ENCODE measurements around the gene DRD2.

DNA sequence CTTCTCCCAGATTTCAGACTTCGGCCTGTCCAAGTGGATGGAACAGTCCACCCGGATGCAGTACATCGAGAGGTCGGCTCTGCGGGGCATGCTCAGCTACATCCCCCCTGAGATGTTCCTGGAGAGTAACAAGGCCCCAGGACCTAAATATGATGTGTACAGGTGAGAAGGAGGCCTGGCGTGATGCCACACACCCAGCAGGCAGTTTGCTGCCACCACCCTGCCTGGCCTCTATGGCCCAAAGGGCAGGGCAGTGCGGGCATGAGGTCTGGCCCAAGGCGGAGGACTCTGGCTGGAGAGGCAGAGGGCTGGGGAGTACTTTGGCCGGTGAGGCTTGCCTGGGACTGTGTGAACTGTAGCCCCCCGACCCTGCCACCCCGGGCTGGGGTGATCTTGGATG is 80.3 kb downstream of the DRD2 start:
- TF ChIP-seq, protein P1, sequence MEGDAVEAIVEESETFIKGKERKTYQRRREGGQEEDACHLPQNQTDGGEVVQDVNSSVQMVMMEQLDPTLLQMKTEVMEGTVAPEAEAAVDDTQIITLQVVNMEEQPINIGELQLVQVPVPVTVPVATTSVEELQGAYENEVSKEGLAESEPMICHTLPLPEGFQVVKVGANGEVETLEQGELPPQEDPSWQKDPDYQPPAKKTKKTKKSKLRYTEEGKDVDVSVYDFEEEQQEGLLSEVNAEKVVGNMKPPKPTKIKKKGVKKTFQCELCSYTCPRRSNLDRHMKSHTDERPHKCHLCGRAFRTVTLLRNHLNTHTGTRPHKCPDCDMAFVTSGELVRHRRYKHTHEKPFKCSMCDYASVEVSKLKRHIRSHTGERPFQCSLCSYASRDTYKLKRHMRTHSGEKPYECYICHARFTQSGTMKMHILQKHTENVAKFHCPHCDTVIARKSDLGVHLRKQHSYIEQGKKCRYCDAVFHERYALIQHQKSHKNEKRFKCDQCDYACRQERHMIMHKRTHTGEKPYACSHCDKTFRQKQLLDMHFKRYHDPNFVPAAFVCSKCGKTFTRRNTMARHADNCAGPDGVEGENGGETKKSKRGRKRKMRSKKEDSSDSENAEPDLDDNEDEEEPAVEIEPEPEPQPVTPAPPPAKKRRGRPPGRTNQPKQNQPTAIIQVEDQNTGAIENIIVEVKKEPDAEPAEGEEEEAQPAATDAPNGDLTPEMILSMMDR (IDR thresholded peaks at IDR 0.05; ENCODE audit: poor library complexity) = no peak
- no peak for TF ChIP-seq EZH2 (IDR thresholded peaks at IDR 0.05; ENCODE audit: borderline replicate concordance)
